HepG2 (cell line): ENCODE measurements around the gene EYA2. TPM values are rescaled to one million over a fixed set of nuclear protein-coding genes. Genes with fewer than 3 reads are reported as not detected.
A peak's percentile ranks its signal among the peaks of the same experiment; 100 is the strongest.

Experiments used
- DNMT3B ChIP-seq: conservative IDR thresholded peaks from 2 replicates; pipeline ENCODE4 v1.6.1; 2016; ENCODE audit warnings: missing biosample characterization, control low read depth
- ESRRA ChIP-seq: sonication (generic); formaldehyde crosslinking; IDR thresholded peaks from 2 replicates; pipeline ENCODE4 v1.5.1; 2020; ENCODE audit warnings: mild to moderate bottlenecking, low read depth, missing genetic modification reagents
- GTF2F1 ChIP-seq: fragments of 150-350 bp; IDR thresholded peaks from 2 replicates; pipeline ENCODE4 v1.6.1; 2014; ENCODE audit warnings: low read length
- HNF4A ChIP-seq: sonication (generic); formaldehyde crosslinking; IDR thresholded peaks from 2 replicates; pipeline ENCODE4 v1.4.0; 2020; ENCODE audit warnings: missing genetic modification reagents
- IRF2 ChIP-seq: IDR thresholded peaks from 2 replicates; pipeline ENCODE4 v1.6.1; 2018; ENCODE audit warnings: missing genetic modification reagents, missing compliant biosample characterization
- PCBP2 ChIP-seq: fragments of 200-400 bp; formaldehyde crosslinking; optimal IDR thresholded peaks from 2 replicates; pipeline ENCODE3; 2018; ENCODE audit warnings: low read length, low read depth; ENCODE audit not compliant: poor library complexity, severe bottlenecking
- PITX1 ChIP-seq: sonication (generic); formaldehyde crosslinking; IDR thresholded peaks from 2 replicates; pipeline ENCODE4 v1.5.1; 2020; ENCODE audit warnings: mild to moderate bottlenecking, missing genetic modification reagents
- PRDM10 ChIP-seq: sonication (generic); formaldehyde crosslinking; IDR thresholded peaks from 2 replicates; pipeline ENCODE4 v1.4.0; 2020; ENCODE audit warnings: low read depth, missing genetic modification reagents
- RFX5 ChIP-seq: IDR thresholded peaks from 2 replicates; pipeline ENCODE4 v1.6.1; 2011; ENCODE audit warnings: low read depth, low read length, improper control_type of control experiment
- SP1 ChIP-seq, 2 experiments: fragments of 450-650 bp in 1 of 2; sonication (generic) in 1 of 2; formaldehyde crosslinking in 1 of 2; IDR thresholded peaks; 2 replicates each; pipeline versions ENCODE4 v1.4.0 to v1.6.1; 2016 to 2020; ENCODE audit warnings: missing genetic modification reagents in 1 of 2
- ZNF30 ChIP-seq: sonication (generic); formaldehyde crosslinking; IDR thresholded peaks from 2 replicates; pipeline ENCODE4 v1.5.0; 2020; ENCODE audit warnings: mild to moderate bottlenecking, missing genetic modification reagents
- ZNF879 ChIP-seq: sonication (generic); formaldehyde crosslinking; IDR thresholded peaks from 2 replicates; pipeline ENCODE4 v1.8.1; 2023; ENCODE audit warnings: missing genetic modification reagents
- ZUFSP ChIP-seq: sonication (generic); formaldehyde crosslinking; IDR thresholded peaks from 2 replicates; pipeline ENCODE4 v1.9.0; 2021; ENCODE audit warnings: missing genetic modification reagents, mild to moderate bottlenecking, borderline replicate concordance
- polyA plus RNA-seq, 8 experiments: library from polyadenylated mRNA; depleted of rRNA in 3 of 8; stranded (reverse) in 7 of 8; unstranded in 1 of 8; fragments of >200 nt; fragmentation: Illumina TruSeq in 4 of 8; extraction: Trizol in 4 of 8; gene quantifications; 2 replicates each; pipeline versions ENCODE4 v1.2.1 to v1.2.3, GENCODE V29; 2011 to 2016; ENCODE audit warnings: low read depth in 4 of 8, missing spikeins in 1 of 8, mixed read lengths in 1 of 8; ENCODE audit not compliant: insufficient read depth in 1 of 8
- total RNA-seq, 5 experiments: library from RNA; depleted of rRNA; stranded (reverse); fragments of >200 nt; fragmentation: Illumina TruSeq; extraction: Trizol; gene quantifications; 2 replicates each; pipeline ENCODE4 v1.2.3, GENCODE V29; 2016; ENCODE audit warnings: low read depth in 1 of 5
- TF ChIP-seq, protein P1 (sequence below): sonication (generic); formaldehyde crosslinking; IDR thresholded peaks from 2 replicates; pipeline ENCODE4 v1.4.0; 2020; ENCODE audit warnings: missing genetic modification reagents
- TF ChIP-seq, protein P2 (sequence below): sonication (generic); formaldehyde crosslinking; IDR thresholded peaks from 2 replicates; pipeline ENCODE4 v1.8.0; 2022; ENCODE audit warnings: missing genetic modification reagents, mild to moderate bottlenecking, borderline replicate concordance
- TF ChIP-seq, protein P3 (sequence below): sonication (generic); formaldehyde crosslinking; IDR thresholded peaks from 2 replicates; pipeline ENCODE4 v1.5.1; 2020; ENCODE audit warnings: missing genetic modification reagents, mild to moderate bottlenecking, borderline replicate concordance
- TF ChIP-seq, protein P4 (sequence below): sonication (generic); formaldehyde crosslinking; IDR thresholded peaks from 2 replicates; pipeline ENCODE4 v1.5.0; 2020; ENCODE audit warnings: mild to moderate bottlenecking, missing genetic modification reagents

The EYA2 gene
- total and polyA plus RNA-seq, 2 of the 13 experiments (the other 11 are each of a cell fraction or from before 2014, with no cell fraction given): not detected

DNA sequence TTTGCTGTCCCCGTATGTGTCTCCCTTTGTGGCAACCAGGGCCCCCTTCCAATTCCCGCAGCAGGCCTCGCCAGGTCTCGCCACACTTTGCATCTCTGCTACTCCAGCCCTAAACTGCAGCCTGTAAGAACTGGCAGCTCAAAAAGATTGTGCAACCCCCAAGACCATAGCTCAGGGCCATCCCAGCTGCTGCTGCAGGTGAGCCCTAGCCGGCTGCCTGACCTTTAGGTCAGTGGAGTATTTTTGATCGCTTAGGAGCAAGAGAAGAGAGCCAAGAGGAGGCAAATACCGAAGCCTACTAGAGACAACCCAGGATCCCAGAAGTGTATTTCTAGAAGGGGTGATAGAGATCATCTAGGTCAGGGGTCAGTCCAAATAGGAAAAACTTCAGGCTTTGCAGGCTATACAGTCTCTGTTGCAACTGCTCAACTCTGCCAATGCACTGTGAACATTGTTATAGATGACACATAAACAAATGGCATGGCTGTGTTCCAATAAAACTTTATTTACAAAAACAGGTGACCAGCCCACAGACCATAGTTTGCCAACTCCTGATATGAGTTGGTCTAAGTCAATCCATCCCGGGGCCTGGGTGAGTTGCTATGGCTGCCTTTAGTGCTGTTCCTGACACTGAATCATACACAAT, 138.4 kb downstream of the EYA2 start (continued):
- no peak for TF ChIP-seq PRDM10 (CRISPR knock-in tag)
- TF ChIP-seq, protein P1, sequence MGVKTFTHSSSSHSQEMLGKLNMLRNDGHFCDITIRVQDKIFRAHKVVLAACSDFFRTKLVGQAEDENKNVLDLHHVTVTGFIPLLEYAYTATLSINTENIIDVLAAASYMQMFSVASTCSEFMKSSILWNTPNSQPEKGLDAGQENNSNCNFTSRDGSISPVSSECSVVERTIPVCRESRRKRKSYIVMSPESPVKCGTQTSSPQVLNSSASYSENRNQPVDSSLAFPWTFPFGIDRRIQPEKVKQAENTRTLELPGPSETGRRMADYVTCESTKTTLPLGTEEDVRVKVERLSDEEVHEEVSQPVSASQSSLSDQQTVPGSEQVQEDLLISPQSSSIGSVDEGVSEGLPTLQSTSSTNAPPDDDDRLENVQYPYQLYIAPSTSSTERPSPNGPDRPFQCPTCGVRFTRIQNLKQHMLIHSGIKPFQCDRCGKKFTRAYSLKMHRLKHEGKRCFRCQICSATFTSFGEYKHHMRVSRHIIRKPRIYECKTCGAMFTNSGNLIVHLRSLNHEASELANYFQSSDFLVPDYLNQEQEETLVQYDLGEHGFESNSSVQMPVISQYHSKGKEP (CRISPR knock-in tag): no peak
- no peak for TF ChIP-seq GTF2F1
- peak; percentile 71; the same call in 1 of the 2 replicates for TF ChIP-seq ESRRA (CRISPR knock-in tag)
- no peak for TF ChIP-seq PITX1 (CRISPR knock-in tag)
- peak; percentile 96 for TF ChIP-seq HNF4A
- no peak for TF ChIP-seq ZNF879 (CRISPR knock-in tag)
- TF ChIP-seq ZNF30: no peak
- TF ChIP-seq ZUFSP (CRISPR knock-in tag): no peak
- TF ChIP-seq IRF2 (CRISPR knock-in tag): no peak
- no peak for TF ChIP-seq RFX5
- no peak for TF ChIP-seq PCBP2
- TF ChIP-seq, protein P2, sequence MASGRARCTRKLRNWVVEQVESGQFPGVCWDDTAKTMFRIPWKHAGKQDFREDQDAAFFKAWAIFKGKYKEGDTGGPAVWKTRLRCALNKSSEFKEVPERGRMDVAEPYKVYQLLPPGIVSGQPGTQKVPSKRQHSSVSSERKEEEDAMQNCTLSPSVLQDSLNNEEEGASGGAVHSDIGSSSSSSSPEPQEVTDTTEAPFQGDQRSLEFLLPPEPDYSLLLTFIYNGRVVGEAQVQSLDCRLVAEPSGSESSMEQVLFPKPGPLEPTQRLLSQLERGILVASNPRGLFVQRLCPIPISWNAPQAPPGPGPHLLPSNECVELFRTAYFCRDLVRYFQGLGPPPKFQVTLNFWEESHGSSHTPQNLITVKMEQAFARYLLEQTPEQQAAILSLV (CRISPR knock-in tag): 0 out of 2 replicates have a peak, but pooled peaks have one; percentile 39
- TF ChIP-seq, protein P3, sequence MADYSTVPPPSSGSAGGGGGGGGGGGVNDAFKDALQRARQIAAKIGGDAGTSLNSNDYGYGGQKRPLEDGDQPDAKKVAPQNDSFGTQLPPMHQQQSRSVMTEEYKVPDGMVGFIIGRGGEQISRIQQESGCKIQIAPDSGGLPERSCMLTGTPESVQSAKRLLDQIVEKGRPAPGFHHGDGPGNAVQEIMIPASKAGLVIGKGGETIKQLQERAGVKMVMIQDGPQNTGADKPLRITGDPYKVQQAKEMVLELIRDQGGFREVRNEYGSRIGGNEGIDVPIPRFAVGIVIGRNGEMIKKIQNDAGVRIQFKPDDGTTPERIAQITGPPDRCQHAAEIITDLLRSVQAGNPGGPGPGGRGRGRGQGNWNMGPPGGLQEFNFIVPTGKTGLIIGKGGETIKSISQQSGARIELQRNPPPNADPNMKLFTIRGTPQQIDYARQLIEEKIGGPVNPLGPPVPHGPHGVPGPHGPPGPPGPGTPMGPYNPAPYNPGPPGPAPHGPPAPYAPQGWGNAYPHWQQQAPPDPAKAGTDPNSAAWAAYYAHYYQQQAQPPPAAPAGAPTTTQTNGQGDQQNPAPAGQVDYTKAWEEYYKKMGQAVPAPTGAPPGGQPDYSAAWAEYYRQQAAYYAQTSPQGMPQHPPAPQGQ (CRISPR knock-in tag): no peak
- no peak for TF ChIP-seq SP1 (IDR thresholded peaks at IDR 0.05)
- TF ChIP-seq SP1 (CRISPR knock-in tag; IDR thresholded peaks at IDR 0.05): no peak
- no peak for TF ChIP-seq DNMT3B
- TF ChIP-seq, protein P4, sequence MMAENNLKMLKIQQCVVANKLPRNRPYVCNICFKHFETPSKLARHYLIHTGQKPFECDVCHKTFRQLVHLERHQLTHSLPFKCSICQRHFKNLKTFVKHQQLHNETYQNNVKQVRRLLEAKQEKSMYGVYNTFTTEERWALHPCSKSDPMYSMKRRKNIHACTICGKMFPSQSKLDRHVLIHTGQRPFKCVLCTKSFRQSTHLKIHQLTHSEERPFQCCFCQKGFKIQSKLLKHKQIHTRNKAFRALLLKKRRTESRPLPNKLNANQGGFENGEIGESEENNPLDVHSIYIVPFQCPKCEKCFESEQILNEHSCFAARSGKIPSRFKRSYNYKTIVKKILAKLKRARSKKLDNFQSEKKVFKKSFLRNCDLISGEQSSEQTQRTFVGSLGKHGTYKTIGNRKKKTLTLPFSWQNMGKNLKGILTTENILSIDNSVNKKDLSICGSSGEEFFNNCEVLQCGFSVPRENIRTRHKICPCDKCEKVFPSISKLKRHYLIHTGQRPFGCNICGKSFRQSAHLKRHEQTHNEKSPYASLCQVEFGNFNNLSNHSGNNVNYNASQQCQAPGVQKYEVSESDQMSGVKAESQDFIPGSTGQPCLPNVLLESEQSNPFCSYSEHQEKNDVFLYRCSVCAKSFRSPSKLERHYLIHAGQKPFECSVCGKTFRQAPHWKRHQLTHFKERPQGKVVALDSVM (CRISPR knock-in tag): no peak
